HepG2 (cell line): ENCODE data around the gene CDH12. TPM values are rescaled to one million over a fixed set of nuclear protein-coding genes. Genes with fewer than 3 reads are reported as not detected.

ENCODE experiments used
- ATAC-seq: fragments of 200-7000 bp; cut with Tn5 transposase; 3 replicates; pipeline ENCODE4 v1.9.1; 2020; ENCODE audit warnings: mild to moderate bottlenecking, moderate library complexity
- BruUV-seq: library from RNA; stranded (reverse); fragments of 400-500 nt; replicated peaks from 2 replicates; lab custom pipeline; 2021; lab: Mats Ljungman, UMichigan
- CTCF ChIA-PET: fragments of 300-600 bp; formaldehyde crosslinking; extraction: SDS; loops from one replicate; lab custom pipeline; 2021; ENCODE audit warnings: low total read pairs, inconsistent platforms, low intra/inter-chr PET ratio; lab: Yijun Ruan, JAX
- POLR2A ChIA-PET: fragments of 350-600 bp; sonication (Branson Sonifier 250); formaldehyde crosslinking; loops from one replicate; lab custom pipeline; 2020; ENCODE audit warnings: antibody characterized with exemption, inconsistent platforms; lab: Yijun Ruan, JAX
- DNase-seq: peaks from one replicate; pipeline ENCODE4 v3.0.0-alpha.2; 2015; ENCODE audit warnings: low spot score
- FAIRE-seq: peaks from 3 replicates; lab custom pipeline; 2011; peaks lifted over from hg19 to GRCh38; lab: Jason Lieb, UNC
- H2AFZ ChIP-seq: one replicate; pipeline ENCODE4 v1.6.1; 2011; ENCODE audit warnings: low read length, inconsistent platforms
- H3K27ac ChIP-seq: fragments of 300-600 bp; 3 replicates; pipeline ENCODE4 v1.8.0; 2011; ENCODE audit warnings: mixed run types, mild to moderate bottlenecking, mixed read lengths, low read length, inconsistent platforms; ENCODE audit not compliant: insufficient read depth; ENCODE audit errors: extremely low read length
- H3K27me3 ChIP-seq, 2 experiments: fragments of 200-600 bp in 1 of 2; 2 replicates in 1 of 2; 3 replicates in 1 of 2; pipeline versions ENCODE4 v1.6.0 to v1.8.0; 2011; ENCODE audit warnings: low read length in 2 of 2, mild to moderate bottlenecking in 2 of 2, moderate library complexity in 2 of 2, inconsistent platforms in 1 of 2; ENCODE audit not compliant: insufficient read depth in 2 of 2, control insufficient read depth in 1 of 2
- H3K36me3 ChIP-seq, 2 experiments: fragments of 200-600 bp in 1 of 2; replicated peaks in 1 of 2; 2 replicates in 1 of 2; 3 replicates in 1 of 2; pipeline versions ENCODE4 v1.5.1 to v1.8.0; 2011; ENCODE audit warnings: low read length in 2 of 2, inconsistent platforms in 1 of 2; ENCODE audit not compliant: insufficient read depth in 2 of 2, control insufficient read depth in 1 of 2
- H3K4me1 ChIP-seq: 2 replicates; pipeline ENCODE4 v1.5.1; 2012; ENCODE audit warnings: low read length, inconsistent platforms; ENCODE audit not compliant: insufficient read depth
- H3K4me2 ChIP-seq: 2 replicates; pipeline ENCODE4 v1.6.0; 2011; ENCODE audit warnings: low read depth, low read length, inconsistent platforms
- H3K4me3 ChIP-seq, 3 experiments: fragments of 200-600 bp in 1 of 3; sonication (generic), shearing (Covaris generic) in 1 of 3; replicated peaks in 1 of 3; 2 replicates each; pipeline ENCODE4 v1.5.1; 2011 to 2016; ENCODE audit warnings: low read length in 3 of 3, inconsistent platforms in 2 of 3, low read depth in 2 of 3, mild to moderate bottlenecking in 2 of 3, control low read depth in 1 of 3, mixed read lengths in 1 of 3; ENCODE audit not compliant: insufficient read depth in 1 of 3
- H3K79me2 ChIP-seq: one replicate; pipeline ENCODE4 v1.6.1; 2011; ENCODE audit warnings: low read length, inconsistent platforms; ENCODE audit not compliant: insufficient read depth
- H3K9ac ChIP-seq: 2 replicates; pipeline ENCODE4 v1.6.0; 2011; ENCODE audit warnings: mild to moderate bottlenecking, low read depth, low read length, inconsistent platforms; ENCODE audit not compliant: insufficient read depth
- H3K9me3 ChIP-seq: 2 replicates; pipeline ENCODE4 v1.5.1; 2012; ENCODE audit warnings: mild to moderate bottlenecking, low read length
- H4K20me1 ChIP-seq: 2 replicates; pipeline ENCODE4 v1.6.0; 2011; ENCODE audit warnings: inconsistent platforms, mild to moderate bottlenecking, low read length, moderate library complexity; ENCODE audit not compliant: insufficient read depth
- HHEX ChIP-seq: IDR thresholded peaks from 2 replicates; pipeline ENCODE4 v1.6.1; 2016; ENCODE audit warnings: control low read depth
- MEIS2 ChIP-seq: sonication (generic); formaldehyde crosslinking; IDR thresholded peaks from 2 replicates; pipeline ENCODE4 v1.9.0; 2021; ENCODE audit warnings: mild to moderate bottlenecking, missing genetic modification reagents
- NCOA2 ChIP-seq: sonication (generic); formaldehyde crosslinking; IDR thresholded peaks from 2 replicates; pipeline ENCODE4 v1.8.0; 2022; ENCODE audit warnings: inconsistent platforms
- ZBTB26 ChIP-seq: IDR thresholded peaks from 2 replicates; pipeline ENCODE4 v1.6.1; 2016; ENCODE audit warnings: missing compliant biosample characterization, missing genetic modification reagents, borderline replicate concordance
- ZNF136 ChIP-seq: sonication (generic); formaldehyde crosslinking; IDR thresholded peaks from 2 replicates; pipeline ENCODE4 v1.8.1; 2022; ENCODE audit warnings: low read depth, mild to moderate bottlenecking, moderate library complexity, missing genetic modification reagents
- ZNF256 ChIP-seq: sonication (generic); formaldehyde crosslinking; conservative IDR thresholded peaks from 2 replicates; pipeline ENCODE4 v1.4.0; 2020; ENCODE audit warnings: missing genetic modification reagents
- ZNF557 ChIP-seq: sonication (generic); formaldehyde crosslinking; IDR thresholded peaks from 2 replicates; pipeline ENCODE4 v1.4.0; 2020; ENCODE audit warnings: missing genetic modification reagents
- ZNF713 ChIP-seq: sonication (generic); formaldehyde crosslinking; IDR thresholded peaks from 2 replicates; pipeline ENCODE4 v1.4.0; 2020; ENCODE audit warnings: mild to moderate bottlenecking, missing genetic modification reagents
- ZNF746 ChIP-seq: sonication (generic); formaldehyde crosslinking; IDR thresholded peaks from 2 replicates; pipeline ENCODE4 v1.8.0; 2022; ENCODE audit warnings: mild to moderate bottlenecking, missing genetic modification reagents
- ZNF775 ChIP-seq: sonication (generic); formaldehyde crosslinking; IDR thresholded peaks from 2 replicates; pipeline ENCODE4 v1.4.0; 2020; ENCODE audit warnings: missing genetic modification reagents, mild to moderate bottlenecking, moderate library complexity, borderline replicate concordance
- ZNF878 ChIP-seq: sonication (generic); formaldehyde crosslinking; IDR thresholded peaks from 2 replicates; pipeline ENCODE4 v1.8.1; 2023; ENCODE audit warnings: mild to moderate bottlenecking, missing genetic modification reagents, moderate library complexity
- WGBS: methylation state at CpG from one replicate; pipeline ENCODE4 v1.1.6; 2017; ENCODE audit warnings: low lambda C conversion rate; 5-methylcytosine and 5-hydroxymethylcytosine counted together
- in situ Hi-C: cut with HindIII; loops from 2 replicates; pipeline ENCODE4 v1.10.0; 2017; ENCODE audit warnings: low pct_unique_long_range_greater_than_20kb; ENCODE audit not compliant: extremely low pct_ligation_motif_present
- intact Hi-C: fragments of 100-400 bp; cut with micrococcal nuclease; formaldehyde crosslinking; loops from one replicate; pipeline ENCODE4 v1.10.0; 2022; ENCODE audit not compliant: unreplicated experiment
- polyA plus RNA-seq, 8 experiments: library from polyadenylated mRNA; depleted of rRNA in 3 of 8; stranded (reverse) in 7 of 8; unstranded in 1 of 8; fragments of >200 nt; fragmentation: Illumina TruSeq in 4 of 8; extraction: Trizol in 4 of 8; gene quantifications; 2 replicates each; pipeline versions ENCODE4 v1.2.1 to v1.2.3, GENCODE V29; 2011 to 2016; ENCODE audit warnings: low read depth in 4 of 8, missing spikeins in 1 of 8, mixed read lengths in 1 of 8; ENCODE audit not compliant: insufficient read depth in 1 of 8
- total RNA-seq, 5 experiments: library from RNA; depleted of rRNA; stranded (reverse); fragments of >200 nt; fragmentation: Illumina TruSeq; extraction: Trizol; gene quantifications; 2 replicates each; pipeline ENCODE4 v1.2.3, GENCODE V29; 2016; ENCODE audit warnings: low read depth in 1 of 5
- TF ChIP-seq, protein P1 (sequence below): sonication (generic); formaldehyde crosslinking; IDR thresholded peaks from 2 replicates; pipeline ENCODE4 v1.5.0; 2020; ENCODE audit warnings: mild to moderate bottlenecking, missing genetic modification reagents, borderline replicate concordance
- TF ChIP-seq, protein P2 (sequence below): sonication (generic); formaldehyde crosslinking; conservative IDR thresholded peaks from 2 replicates; pipeline ENCODE4 v1.8.1; 2023; ENCODE audit warnings: missing genetic modification reagents
- TF ChIP-seq, protein P3 (sequence below): sonication (generic); formaldehyde crosslinking; IDR thresholded peaks from 2 replicates; pipeline ENCODE4 v1.5.1; 2020; ENCODE audit warnings: missing genetic modification reagents, mild to moderate bottlenecking, borderline replicate concordance

The CDH12 gene
- total and polyA plus RNA-seq, 2 of the 13 experiments (the other 11 are each of a cell fraction or from before 2014, with no cell fraction given) = not detected

- TF ChIP-seq, protein P1, sequence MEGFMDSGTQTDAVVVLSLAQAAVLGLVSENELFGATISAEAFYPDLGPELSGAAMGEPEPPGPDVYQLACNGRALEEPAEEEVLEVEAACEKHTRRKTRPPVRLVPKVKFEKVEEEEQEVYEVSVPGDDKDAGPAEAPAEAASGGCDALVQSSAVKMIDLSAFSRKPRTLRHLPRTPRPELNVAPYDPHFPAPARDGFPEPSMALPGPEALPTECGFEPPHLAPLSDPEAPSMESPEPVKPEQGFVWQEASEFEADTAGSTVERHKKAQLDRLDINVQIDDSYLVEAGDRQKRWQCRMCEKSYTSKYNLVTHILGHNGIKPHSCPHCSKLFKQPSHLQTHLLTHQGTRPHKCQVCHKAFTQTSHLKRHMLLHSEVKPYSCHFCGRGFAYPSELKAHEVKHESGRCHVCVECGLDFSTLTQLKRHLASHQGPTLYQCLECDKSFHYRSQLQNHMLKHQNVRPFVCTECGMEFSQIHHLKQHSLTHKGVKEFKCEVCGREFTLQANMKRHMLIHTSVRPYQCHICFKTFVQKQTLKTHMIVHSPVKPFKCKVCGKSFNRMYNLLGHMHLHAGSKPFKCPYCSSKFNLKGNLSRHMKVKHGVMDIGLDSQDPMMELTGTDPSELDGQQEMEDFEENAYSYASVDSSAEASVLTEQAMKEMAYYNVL (CRISPR knock-in tag) = no peak
- TF ChIP-seq ZNF746 (no peak), ZNF256 (CRISPR knock-in tag) (no peak), ZNF136 (CRISPR knock-in tag) (no peak), HHEX (CRISPR knock-in tag) (no peak), ZNF557 (CRISPR knock-in tag) (no peak), ZNF713 (CRISPR knock-in tag) (no peak)
Measured at GRCh38 chr5:22567983-22568382, 285.2 kb downstream of the CDH12 start (continued).

- ATAC-seq (no peak), FAIRE-seq (no peak), DNase-seq (no peak)
- Histone ChIP-seq H4K20me1 (no peaks in the 10 kb centered on the region), H3K36me3 (no peaks in the 10 kb centered on the region), H3K9ac (no peak overlapping the region), H3K4me3 (no peak overlapping the region), H3K4me2 (no peak overlapping the region), H2AFZ (no peak overlapping the region), H3K79me2 (no peaks in the 10 kb centered on the region), H3K4me1 (no peaks in the 10 kb centered on the region), H3K27ac (no peak overlapping the region), H3K9me3 (peaks cover 5% of the 10 kb centered on the region; the same call in 1 of the 2 replicates), H3K27me3 (no peaks in the 10 kb centered on the region)
- intact Hi-C loops (no loop called here), in situ Hi-C loops (no loop called here)
- TF ChIP-seq MEIS2 (CRISPR knock-in tag) (no peak), ZBTB26 (CRISPR knock-in tag) (no peak), ZNF775 (CRISPR knock-in tag) (no peak), ZNF878 (CRISPR knock-in tag) (no peak), NCOA2 (CRISPR knock-in tag) (no peak)
- TF ChIP-seq, protein P2, sequence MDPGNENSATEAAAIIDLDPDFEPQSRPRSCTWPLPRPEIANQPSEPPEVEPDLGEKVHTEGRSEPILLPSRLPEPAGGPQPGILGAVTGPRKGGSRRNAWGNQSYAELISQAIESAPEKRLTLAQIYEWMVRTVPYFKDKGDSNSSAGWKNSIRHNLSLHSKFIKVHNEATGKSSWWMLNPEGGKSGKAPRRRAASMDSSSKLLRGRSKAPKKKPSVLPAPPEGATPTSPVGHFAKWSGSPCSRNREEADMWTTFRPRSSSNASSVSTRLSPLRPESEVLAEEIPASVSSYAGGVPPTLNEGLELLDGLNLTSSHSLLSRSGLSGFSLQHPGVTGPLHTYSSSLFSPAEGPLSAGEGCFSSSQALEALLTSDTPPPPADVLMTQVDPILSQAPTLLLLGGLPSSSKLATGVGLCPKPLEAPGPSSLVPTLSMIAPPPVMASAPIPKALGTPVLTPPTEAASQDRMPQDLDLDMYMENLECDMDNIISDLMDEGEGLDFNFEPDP (CRISPR knock-in tag) = no peak
- TF ChIP-seq, protein P3, sequence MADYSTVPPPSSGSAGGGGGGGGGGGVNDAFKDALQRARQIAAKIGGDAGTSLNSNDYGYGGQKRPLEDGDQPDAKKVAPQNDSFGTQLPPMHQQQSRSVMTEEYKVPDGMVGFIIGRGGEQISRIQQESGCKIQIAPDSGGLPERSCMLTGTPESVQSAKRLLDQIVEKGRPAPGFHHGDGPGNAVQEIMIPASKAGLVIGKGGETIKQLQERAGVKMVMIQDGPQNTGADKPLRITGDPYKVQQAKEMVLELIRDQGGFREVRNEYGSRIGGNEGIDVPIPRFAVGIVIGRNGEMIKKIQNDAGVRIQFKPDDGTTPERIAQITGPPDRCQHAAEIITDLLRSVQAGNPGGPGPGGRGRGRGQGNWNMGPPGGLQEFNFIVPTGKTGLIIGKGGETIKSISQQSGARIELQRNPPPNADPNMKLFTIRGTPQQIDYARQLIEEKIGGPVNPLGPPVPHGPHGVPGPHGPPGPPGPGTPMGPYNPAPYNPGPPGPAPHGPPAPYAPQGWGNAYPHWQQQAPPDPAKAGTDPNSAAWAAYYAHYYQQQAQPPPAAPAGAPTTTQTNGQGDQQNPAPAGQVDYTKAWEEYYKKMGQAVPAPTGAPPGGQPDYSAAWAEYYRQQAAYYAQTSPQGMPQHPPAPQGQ (CRISPR knock-in tag) = no peak
- no TSS peak for BruUV-seq
- CTCF ChIA-PET = no interaction called here
- POLR2A ChIA-PET = no interaction called here
- WGBS = 1% methylated on average over 3 of the region's 3 CpGs
Measured at GRCh38 chr5:22560147-22560546, 293.0 kb downstream of the CDH12 start.
